ENCODE data around the gene CCDC182.

The CCDC182 gene

DNA sequence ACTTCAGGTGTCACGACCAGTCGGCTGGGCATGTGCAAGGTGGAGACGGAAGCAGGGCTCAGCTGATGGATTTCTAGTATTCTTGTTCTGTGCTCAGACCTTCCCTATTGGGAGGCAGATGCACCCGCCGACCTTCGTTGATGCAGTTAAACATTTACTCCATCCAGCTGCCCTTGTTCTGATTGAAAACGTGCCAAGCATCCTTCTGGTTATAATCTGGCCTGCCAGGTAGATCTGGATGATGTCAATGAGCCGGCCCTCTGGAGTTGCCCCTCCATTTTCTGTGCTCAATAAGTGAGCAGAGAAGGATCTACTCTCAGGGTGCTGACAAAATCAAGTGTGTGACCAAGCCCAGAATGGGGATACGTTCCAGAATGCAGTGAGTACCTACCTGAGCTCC lies 38.3 kb downstream of the CCDC182 start:
- TF ChIP-seq, protein P1, sequence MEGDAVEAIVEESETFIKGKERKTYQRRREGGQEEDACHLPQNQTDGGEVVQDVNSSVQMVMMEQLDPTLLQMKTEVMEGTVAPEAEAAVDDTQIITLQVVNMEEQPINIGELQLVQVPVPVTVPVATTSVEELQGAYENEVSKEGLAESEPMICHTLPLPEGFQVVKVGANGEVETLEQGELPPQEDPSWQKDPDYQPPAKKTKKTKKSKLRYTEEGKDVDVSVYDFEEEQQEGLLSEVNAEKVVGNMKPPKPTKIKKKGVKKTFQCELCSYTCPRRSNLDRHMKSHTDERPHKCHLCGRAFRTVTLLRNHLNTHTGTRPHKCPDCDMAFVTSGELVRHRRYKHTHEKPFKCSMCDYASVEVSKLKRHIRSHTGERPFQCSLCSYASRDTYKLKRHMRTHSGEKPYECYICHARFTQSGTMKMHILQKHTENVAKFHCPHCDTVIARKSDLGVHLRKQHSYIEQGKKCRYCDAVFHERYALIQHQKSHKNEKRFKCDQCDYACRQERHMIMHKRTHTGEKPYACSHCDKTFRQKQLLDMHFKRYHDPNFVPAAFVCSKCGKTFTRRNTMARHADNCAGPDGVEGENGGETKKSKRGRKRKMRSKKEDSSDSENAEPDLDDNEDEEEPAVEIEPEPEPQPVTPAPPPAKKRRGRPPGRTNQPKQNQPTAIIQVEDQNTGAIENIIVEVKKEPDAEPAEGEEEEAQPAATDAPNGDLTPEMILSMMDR (conservative IDR thresholded peaks at IDR 0.05) = no peak
- no peak overlapping the region for H3K27ac ChIP-seq

- H3K27ac ChIP-seq = no peak overlapping the region
- TF ChIP-seq, protein P1 (conservative IDR thresholded peaks at IDR 0.05) = no peak
These were observed 39.0 kb downstream of the CCDC182 start for GRCh38 chr17:57705921-57706695.

- TF ChIP-seq, protein P1 (conservative IDR thresholded peaks at IDR 0.05) = no peak
- H3K27ac ChIP-seq = no peak overlapping the region
These were observed 40.7 kb downstream of the CCDC182 start for GRCh38 chr17:57704448-57704847.

GRCh38 chr17:57703273-57703672 lies 41.8 kb downstream of the CCDC182 start:
- H3K27ac ChIP-seq = no peak overlapping the region
- TF ChIP-seq, protein P1 (conservative IDR thresholded peaks at IDR 0.05) = no peak

DNA sequence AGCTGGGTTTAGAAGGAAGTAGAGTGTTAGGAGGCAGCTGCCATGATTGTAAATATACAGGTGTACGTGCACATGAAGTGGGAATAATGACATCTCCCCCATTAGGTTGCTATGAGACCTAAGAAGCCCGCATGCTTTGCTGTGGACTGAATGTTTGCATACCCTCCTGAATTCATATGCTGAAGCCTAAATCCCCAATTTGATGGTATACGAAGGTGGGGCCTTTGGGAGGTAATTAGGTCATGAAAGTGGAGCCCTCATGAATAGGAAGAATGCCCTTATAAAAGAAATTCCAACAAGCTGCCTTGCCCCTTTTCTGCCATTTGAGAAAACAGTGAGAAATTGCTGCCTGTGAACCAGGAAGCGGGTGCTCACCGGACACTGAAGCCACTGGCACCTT lies 44.0 kb downstream of the CCDC182 start:
- H3K27ac ChIP-seq = no peak overlapping the region
- TF ChIP-seq, protein P1 (conservative IDR thresholded peaks at IDR 0.05) = no peak

GRCh38 chr17:57699751-57700219 lies 45.3 kb downstream of the CCDC182 start:
- no peak overlapping the region for H3K27ac ChIP-seq
- TF ChIP-seq, protein P1 (conservative IDR thresholded peaks at IDR 0.05) = no peak

- H3K27ac ChIP-seq = no peak overlapping the region
- TF ChIP-seq, protein P1 (conservative IDR thresholded peaks at IDR 0.05) = no peak
These were observed 47.0 kb downstream of the CCDC182 start for GRCh38 chr17:57697891-57698711.

Data from VCaP (cell line).